ENCODE data around the gene TLCD3B. TPM values are rescaled to one million over a fixed set of nuclear protein-coding genes. Genes with fewer than 3 reads are reported as not detected.

Gene TLCD3B
- total and polyA plus RNA-seq, 2 of the 4 experiments (the other 2 are of a cell fraction), result 0.19 TPM; not detected in 1

DNA sequence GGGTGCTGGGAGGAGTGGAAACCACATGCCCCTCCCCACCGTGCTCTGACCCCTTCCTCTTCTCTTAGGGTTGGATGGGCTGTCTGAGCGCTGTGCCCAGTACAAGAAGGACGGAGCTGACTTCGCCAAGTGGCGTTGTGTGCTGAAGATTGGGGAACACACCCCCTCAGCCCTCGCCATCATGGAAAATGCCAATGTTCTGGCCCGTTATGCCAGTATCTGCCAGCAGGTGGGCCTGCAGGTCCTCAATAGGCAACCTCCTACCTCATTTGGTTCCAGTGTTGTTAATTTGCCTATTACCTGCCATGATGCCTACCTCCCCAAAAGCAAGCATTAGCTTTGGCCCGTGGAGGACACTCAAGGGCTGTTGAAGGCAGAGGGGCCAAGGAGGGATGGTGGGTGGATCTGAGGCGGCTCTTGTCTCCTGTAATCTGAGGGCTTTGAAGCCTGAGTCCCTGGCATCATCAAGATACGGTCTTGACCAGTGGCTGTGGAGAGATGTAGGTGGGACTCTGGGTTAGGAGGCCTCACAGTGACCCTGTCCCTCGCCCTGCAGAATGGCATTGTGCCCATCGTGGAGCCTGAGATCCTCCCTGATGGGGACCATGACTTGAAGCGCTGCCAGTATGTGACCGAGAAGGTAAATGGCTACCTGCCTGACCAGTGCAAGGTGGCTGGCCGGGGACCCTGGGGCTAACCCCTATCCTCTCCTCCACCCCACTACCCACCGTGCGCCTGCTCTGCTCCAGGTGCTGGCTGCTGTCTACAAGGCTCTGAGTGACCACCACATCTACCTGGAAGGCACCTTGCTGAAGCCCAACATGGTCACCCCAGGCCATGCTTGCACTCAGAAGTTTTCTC lies 37.9 kb upstream of the TLCD3B start:
- H2AFZ ChIP-seq (replicated peaks; ENCODE audit: low read length, poor library complexity), result peak overlapping the region; percentile 1
- no peak overlapping the region for H4K91ac ChIP-seq (ENCODE audit: insufficient read depth, low read depth, low read length)
- H2BK120ac ChIP-seq (ENCODE audit: low read depth, low read length), result no peak overlapping the region
- H4K8ac ChIP-seq (ENCODE audit: low read depth in 2 of 2, low read length in 2 of 2), result no peak overlapping the region
- peak overlapping the region; percentile 72; the same call in 1 of the 2 replicates for H3K23ac ChIP-seq (ENCODE audit: low read depth, low read length)
- peaks cover 65% of the 10 kb centered on the region for H4K20me1 ChIP-seq (ENCODE audit: insufficient read depth, low read length)
- intact Hi-C loops (cut with micrococcal nuclease) (no loop called here), dilution Hi-C loops (cut with HindIII; ENCODE audit: low sequenced_read_pairs, unreplicated experiment) (no loop called here), in situ Hi-C loops (cut with MboI; ENCODE audit: low sequenced_read_pairs) (no loop called here)
- no peak overlapping the region; the same call in 1 of the 2 replicates for H3K4me3 ChIP-seq (ENCODE audit: insufficient read depth, low read depth, low read length)
- no peak for DNase-seq
- BruUV-seq (replicated peaks), result no TSS peak
- no peaks in the 10 kb centered on the region for H3K9me3 ChIP-seq (ENCODE audit: control insufficient read depth, insufficient read depth, low read length)
- no peak overlapping the region for H3K18ac ChIP-seq (ENCODE audit: low read depth, low read length)
- ChIA-PET CTCF (no interaction called here), POLR2A (ENCODE audit: unreplicated experiment) (no interaction called here)
- no peak overlapping the region for H2AK5ac ChIP-seq (ENCODE audit: low read depth, low read length)
- no peak overlapping the region for H3K14ac ChIP-seq (replicated peaks; ENCODE audit: low read depth, low read length)
- peak overlapping the region; percentile 22; the same call in 1 of the 2 replicates for H3K9ac ChIP-seq (ENCODE audit: low read depth, low read length)
- H3K9me1 ChIP-seq (ENCODE audit: insufficient read depth, low read length), result peaks cover 19% of the 10 kb centered on the region
- TF ChIP-seq POLR2A (IDR thresholded peaks at IDR 0.05; ENCODE audit: low read depth, low read length) (no peak; the same call in 1 of the 2 replicates), RAD21 (IDR thresholded peaks at IDR 0.05; ENCODE audit: low read length) (peak; percentile 59)
- TF ChIP-seq, protein P1, sequence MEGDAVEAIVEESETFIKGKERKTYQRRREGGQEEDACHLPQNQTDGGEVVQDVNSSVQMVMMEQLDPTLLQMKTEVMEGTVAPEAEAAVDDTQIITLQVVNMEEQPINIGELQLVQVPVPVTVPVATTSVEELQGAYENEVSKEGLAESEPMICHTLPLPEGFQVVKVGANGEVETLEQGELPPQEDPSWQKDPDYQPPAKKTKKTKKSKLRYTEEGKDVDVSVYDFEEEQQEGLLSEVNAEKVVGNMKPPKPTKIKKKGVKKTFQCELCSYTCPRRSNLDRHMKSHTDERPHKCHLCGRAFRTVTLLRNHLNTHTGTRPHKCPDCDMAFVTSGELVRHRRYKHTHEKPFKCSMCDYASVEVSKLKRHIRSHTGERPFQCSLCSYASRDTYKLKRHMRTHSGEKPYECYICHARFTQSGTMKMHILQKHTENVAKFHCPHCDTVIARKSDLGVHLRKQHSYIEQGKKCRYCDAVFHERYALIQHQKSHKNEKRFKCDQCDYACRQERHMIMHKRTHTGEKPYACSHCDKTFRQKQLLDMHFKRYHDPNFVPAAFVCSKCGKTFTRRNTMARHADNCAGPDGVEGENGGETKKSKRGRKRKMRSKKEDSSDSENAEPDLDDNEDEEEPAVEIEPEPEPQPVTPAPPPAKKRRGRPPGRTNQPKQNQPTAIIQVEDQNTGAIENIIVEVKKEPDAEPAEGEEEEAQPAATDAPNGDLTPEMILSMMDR (conservative IDR thresholded peaks at IDR 0.05; ENCODE audit: low read depth, low read length), result peak; percentile 56
- no peak overlapping the region for H3K56ac ChIP-seq (ENCODE audit: extremely low read depth, insufficient read depth, low read length)
- peak overlapping the region; percentile 5 for H2AK9ac ChIP-seq (replicated peaks; ENCODE audit: low read depth, low read length, poor library complexity)
- 93% methylated on average over 8 of the region's 17 CpGs; no CpG with 5 or more reads in 1 of the 2 experiments for WGBS, 2 experiments (ENCODE audit: extremely low coverage in 2 of 2, insufficient read length in 1 of 2)
- peaks cover 24% of the 10 kb centered on the region for H3K4me1 ChIP-seq (ENCODE audit: control insufficient read depth, insufficient read depth, low read length)
- no peak overlapping the region for H2BK5ac ChIP-seq (ENCODE audit: low read depth, low read length, poor library complexity, severe bottlenecking)
- H2BK15ac ChIP-seq (ENCODE audit: low read depth, low read length), result no peak overlapping the region
- ATAC-seq (ENCODE audit: low read depth), result no peak
- H3K36me3 ChIP-seq (ENCODE audit: control insufficient read depth, insufficient read depth, low read length), result peaks cover 61% of the 10 kb centered on the region
- no peak overlapping the region for H3K4ac ChIP-seq (ENCODE audit: low read depth, low read length)
- no peaks in the 10 kb centered on the region for H3K27me3 ChIP-seq (ENCODE audit: control insufficient read depth, insufficient read depth, low read length)
- H3K4me2 ChIP-seq (ENCODE audit: low read depth, low read length), result peak overlapping the region; percentile 31; the same call in 1 of the 2 replicates
- 0 out of 2 replicates have a peak overlapping the region, but pooled peaks have one; percentile 3 for H3K27ac ChIP-seq (ENCODE audit: insufficient read depth, low read length)
- peaks cover 21 to 57% of the 10 kb centered on the region in 2 experiments for H3K79me1 ChIP-seq (ENCODE audit: low read depth in 1 of 2, low read length in 2 of 2)
- no peak overlapping the region for H2BK20ac ChIP-seq (ENCODE audit: low read depth, low read length)
- H4K5ac ChIP-seq (ENCODE audit: low read depth, low read length), result no peak overlapping the region
